HL-60/S4 (cell line): ENCODE measurements around the gene HIC1.

Experiments used
- in situ Hi-C: fragments of 300-500 bp; cut with MboI; formaldehyde crosslinking; loops from 2 replicates; pipeline ENCODE4 v1.14.3; 2022; ENCODE audit warnings: low sequenced_read_pairs

Gene HIC1

DNA sequence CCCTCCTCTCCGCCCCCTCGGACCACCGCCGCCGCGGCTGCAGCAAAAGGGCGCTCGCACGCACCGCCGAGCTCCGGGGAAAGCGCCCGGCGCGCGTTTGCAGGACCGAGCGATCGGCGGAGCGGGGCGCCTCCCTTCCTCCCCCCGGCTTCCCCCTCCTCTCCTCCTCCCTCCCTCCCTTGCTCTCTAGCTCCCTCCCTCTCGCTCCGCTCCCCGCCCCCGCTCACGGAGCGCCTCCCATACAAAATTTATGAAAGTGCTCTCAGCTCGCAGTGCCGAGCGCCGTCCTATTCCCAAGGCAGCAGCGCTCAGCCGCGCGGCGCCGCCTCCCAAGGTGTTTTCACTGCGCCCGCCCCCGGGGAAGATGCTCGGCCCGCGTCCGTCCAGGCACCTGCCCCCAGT, 29.7 kb upstream of the HIC1 start, which contains the start of gene RTN4RL1:
RTN4RL1 (minus strand) TSS at position 115 of the 402 bp plus-strand sequence. CDS start 469 bp downstream, outside the sequence.
- in situ Hi-C loops = loop anchor here (25.0 kb wide), 1 partner anchor 313 kb away; the partner anchor contains the start of genes TLCD2 and WDR81

GRCh38 chr17:2025622-2026309, 29.1 kb upstream of the HIC1 start:
- in situ Hi-C loops = loop anchor here (25.0 kb wide), 1 partner anchor 313 kb away; the partner anchor contains the start of genes TLCD2 and WDR81

DNA sequence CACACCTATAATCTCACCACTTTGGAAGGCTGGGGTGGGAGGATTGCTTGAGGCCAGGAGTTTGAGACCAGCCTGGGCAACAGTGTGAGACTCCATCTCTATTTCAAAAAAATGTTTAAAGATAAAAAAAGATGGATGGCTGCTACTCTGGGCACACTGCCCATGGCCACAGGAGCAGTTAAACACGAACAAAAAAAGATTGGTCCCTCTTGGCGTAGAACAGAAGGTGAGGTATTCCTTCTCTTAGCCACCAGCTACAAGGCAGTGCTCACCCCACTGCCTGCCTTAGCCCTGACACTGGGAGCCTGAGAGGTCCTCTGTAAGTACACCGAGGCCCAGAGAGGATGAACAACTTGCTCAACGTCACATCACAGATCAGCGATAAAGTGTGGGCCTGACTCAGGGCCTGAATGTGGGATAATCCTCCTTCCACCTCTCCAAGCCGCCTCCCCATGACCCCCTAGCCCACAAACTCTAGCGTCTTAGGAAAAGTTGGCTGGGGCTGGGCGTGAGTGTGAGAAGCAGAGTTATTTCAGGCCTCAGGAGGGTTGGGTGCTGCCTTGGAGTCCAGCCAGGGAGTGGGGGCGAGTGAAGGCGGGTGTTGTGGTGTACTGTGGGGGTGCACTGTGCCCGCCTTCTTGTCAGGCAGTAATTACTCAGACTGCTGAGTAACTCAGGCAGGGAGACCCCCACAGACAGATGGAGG, 27.2 kb upstream of the HIC1 start:
- in situ Hi-C loops = loop anchor here (25.0 kb wide), 1 partner anchor 315 kb away; the partner anchor contains the start of genes TLCD2 and WDR81

- in situ Hi-C loops = loop anchor here (25.0 kb wide), 1 partner anchor 316 kb away; the partner anchor contains the start of genes TLCD2 and WDR81
These were observed 26.7 kb upstream of the HIC1 start for GRCh38 chr17:2028234-2028614.

- in situ Hi-C loops = loop anchor here (25.0 kb wide), 1 partner anchor 316 kb away; the partner anchor contains the start of genes TLCD2 and WDR81
These were observed 26.2 kb upstream of the HIC1 start for GRCh38 chr17:2028737-2029136.

GRCh38 chr17:2029911-2030778, 24.8 kb upstream of the HIC1 start, which contains the start of gene DPH1:
Gene DPH1 (plus strand): TSS chr17:2030153. CDS start chr17:2030170, 17 bp downstream.
- in situ Hi-C loops = loop anchor here (10.0 to 25.0 kb wide), 2 partner anchors 145 to 318 kb away; partner anchors contain the start of genes TLCD2 and WDR81

- in situ Hi-C loops = loop anchor here (10.0 to 25.0 kb wide), 2 partner anchors 146 to 318 kb away; partner anchors contain the start of genes TLCD2 and WDR81
These were observed 24.1 kb upstream of the HIC1 start for GRCh38 chr17:2030779-2031163.

DNA sequence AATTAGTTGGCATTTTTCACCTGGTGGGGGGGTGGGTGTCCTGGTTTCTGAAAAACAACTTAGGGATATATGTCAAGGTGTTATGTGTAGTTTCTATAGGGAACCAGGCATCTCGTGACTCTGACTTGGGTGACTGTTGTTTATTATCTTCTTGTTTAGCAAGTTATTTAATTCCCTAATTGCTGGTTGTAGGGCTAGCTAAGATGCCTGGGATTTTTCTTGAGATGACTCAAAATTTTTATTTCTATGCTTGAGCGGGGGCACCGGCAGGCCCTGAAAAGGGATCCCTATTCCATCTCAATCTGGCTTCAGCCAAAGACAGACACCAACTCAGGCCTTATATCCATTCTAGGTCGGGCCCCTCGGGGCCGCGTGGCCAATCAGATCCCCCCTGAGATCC, 21.8 kb upstream of the HIC1 start:
- in situ Hi-C loops = loop anchor here (10.0 to 25.0 kb wide), 2 partner anchors 148 to 321 kb away; partner anchors contain the start of genes TLCD2 and WDR81

- in situ Hi-C loops = loop anchor here (10.0 to 25.0 kb wide), 2 partner anchors 149 to 322 kb away; partner anchors contain the start of genes TLCD2 and WDR81
These were observed 20.7 kb upstream of the HIC1 start for GRCh38 chr17:2034157-2034556.

DNA sequence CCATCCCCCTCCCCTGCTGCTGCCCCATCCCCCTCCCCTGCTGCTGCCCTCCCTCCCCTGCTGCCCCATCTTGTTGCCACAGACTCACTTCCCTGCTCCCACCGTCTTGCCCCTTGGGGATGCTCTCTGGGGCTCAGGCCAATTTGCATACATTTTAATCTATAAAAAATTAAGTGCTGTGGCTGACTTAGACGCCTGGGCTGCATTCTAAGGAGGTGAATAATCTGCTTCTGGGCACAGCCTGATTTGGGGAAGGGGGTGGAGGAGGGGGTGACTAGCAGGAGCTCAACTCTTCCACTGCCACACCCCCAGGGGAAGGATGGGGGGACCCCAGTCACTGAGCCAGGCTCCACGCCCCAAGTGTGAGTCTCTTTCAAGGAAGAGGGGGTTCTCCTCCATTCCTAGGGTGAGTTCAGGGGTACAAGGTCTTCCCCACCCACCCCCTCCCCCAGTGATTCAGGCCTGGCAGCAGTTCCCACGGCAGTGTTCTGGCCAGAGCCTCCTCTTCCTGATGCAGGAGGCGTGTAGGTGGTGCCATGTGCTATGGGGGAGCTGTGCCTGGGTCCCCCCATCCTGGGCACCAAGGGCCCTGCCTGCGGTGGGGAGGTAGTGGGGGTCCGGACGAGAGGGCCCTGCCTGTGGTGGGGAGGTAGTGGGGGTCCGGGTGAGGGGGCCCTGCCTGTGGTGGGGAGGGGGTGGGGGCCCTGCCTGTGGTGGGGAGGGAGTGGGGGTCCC, 19.9 kb upstream of the HIC1 start:
- in situ Hi-C loops = loop anchor here (10.0 to 25.0 kb wide), 2 partner anchors 150 to 323 kb away; partner anchors contain the start of genes TLCD2 and WDR81

DNA sequence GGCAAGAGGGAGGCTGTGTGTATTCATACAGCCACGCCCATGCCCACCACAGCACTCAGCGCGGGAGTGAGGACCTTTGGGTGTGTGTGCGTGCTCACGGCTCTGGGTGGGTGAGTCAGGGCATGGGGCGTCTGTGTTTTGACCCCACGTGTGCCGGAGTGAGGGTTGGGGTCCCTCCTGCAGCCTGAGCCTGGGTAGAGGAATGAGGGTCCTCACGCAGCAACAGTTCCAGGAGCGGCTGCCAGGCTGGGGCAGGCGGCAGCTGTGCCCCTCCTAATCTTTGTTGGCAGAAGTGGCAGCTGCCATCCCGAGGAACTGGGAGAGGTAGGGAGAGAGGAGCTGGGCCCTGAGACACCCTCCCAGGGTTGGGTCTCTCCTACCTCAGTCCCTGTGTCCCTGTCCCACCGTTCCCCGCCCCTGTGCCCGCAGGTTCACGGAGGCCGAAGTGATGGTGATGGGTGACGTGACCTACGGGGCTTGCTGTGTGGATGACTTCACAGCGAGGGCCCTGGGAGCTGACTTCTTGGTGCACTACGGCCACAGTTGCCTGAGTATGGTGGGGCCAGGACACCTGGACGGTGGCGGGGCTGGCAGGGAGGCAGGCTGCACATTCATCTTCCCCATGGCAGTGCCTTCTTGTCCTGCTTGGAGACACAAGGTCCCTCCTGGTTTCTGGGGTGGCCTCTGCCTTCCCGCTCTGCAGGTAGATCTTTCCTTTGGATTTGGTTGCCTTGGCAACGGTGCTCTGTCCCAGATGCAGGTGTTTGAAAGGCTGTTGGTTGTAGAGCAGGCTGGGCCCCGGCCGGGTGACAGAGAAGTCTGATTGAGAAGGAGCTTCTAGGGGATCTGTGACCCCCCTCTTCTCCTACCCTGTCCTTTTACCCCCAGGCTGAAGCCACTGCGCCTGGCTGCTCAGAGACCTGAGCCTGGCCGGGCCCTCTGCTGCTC, 19.1 kb upstream of the HIC1 start:
- in situ Hi-C loops = loop anchor here (10.0 to 25.0 kb wide), 2 partner anchors 151 to 324 kb away; partner anchors contain the start of genes TLCD2 and WDR81

DNA sequence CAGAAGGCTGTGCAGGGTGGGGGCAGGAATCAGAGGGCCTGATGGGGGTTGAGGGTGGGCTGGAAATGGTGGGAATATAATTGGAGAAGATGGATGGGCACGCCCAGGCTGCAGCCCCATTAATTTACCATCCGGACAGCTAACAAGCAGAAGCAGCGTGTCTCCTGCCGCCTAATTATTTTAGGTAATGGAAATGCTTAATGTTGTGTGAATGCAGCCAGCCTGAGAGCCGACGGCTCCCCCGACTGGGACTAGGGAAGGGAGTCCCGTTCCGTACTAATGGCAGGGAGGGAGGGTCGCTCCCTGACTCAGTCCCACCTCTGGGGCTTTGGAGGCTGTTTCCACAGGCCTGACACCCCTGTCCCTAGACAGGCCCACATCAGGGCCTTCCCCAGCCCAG, 17.7 kb upstream of the HIC1 start:
- in situ Hi-C loops = loop anchor here (10.0 to 25.0 kb wide), 2 partner anchors 152 to 325 kb away; partner anchors contain the start of genes TLCD2 and WDR81

GRCh38 chr17:2040219-2040827, 14.6 kb upstream of the HIC1 start:
- in situ Hi-C loops = loop anchor here (25.0 kb wide), 1 partner anchor 328 kb away; the partner anchor contains the start of genes TLCD2 and WDR81

DNA sequence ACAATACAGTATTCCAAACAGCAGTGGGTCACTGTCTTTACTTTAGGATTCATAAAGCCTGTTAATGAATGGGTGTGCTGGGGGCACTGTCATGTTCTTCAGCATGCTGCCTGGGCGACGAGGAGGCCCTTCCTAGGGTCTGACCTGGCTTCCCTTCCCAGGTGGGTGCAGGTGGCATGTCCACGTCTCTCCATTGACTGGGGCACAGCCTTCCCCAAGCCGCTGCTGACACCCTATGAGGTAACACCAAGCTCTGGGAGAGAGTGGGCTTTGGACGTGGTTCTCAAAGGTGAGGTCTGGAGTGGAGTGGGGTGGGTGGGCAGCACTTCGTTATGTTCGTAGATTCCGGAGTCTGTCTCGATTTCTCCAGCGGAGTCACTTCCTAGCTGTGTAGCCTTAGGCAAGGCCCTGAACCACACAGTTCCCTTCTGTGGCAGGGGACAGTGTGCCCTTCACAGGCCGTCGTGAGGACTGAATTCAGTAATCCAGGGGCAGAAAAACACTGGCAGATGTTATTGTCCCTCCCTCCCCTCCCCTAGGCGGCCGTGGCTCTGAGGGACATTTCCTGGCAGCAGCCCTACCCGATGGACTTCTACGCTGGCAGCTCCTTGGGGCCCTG, 13.9 kb upstream of the HIC1 start:
- in situ Hi-C loops = loop anchor here (25.0 kb wide), 1 partner anchor 329 kb away; the partner anchor contains the start of genes TLCD2 and WDR81

- in situ Hi-C loops = loop anchor here (25.0 kb wide), 1 partner anchor 329 kb away; the partner anchor contains the start of genes TLCD2 and WDR81
These were observed 13.1 kb upstream of the HIC1 start, which contains the start of gene OVCA2 for GRCh38 chr17:2041561-2042389. Gene OVCA2 (plus strand): TSS chr17:2042022. CDS start chr17:2042048, 26 bp downstream.

DNA sequence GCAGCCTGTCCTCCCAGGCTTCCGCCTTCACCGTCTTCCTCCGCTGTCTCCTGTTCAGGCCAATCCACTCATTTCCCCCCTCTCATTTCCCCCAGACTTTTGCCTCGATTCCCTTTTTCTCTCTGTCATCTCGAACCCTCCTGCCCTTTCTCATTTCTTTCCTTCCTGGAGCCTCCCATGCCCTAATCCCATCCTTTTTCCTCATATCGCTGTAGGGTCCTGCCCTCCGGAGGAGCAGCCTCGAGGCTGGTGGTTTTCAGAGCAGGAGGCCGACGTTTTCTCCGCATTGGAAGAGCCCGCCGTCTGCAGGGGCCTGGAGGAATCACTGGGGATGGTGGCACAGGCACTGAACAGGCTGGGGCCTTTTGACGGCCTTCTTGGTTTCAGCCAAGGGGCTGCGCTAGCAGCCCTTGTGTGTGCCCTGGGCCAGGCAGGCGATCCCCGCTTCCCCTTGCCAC, 12.5 kb upstream of the HIC1 start:
- in situ Hi-C loops = loop anchor here (25.0 kb wide), 1 partner anchor 330 kb away; the partner anchor contains the start of genes TLCD2 and WDR81
